CD4-positive, alpha-beta T cell treated with Interleukin-4 for 1 hour (primary cell): Measurements from ENCODE around the gene ETDA.
"Not testable (repeated sequence)": the region's sequence is repeated elsewhere in the genome, so short reads cannot be mapped to it uniquely, and the experiment has no call there.

Experiments used
- DNase-seq, 2 donors: peaks; one replicate each; pipeline ENCODE4 v3.0.0-alpha.2; 2020 to 2022

Gene ETDA

GRCh38 chrX:135252011-135252518 is at the start of gene ETDA:
TSS of gene ETDA (plus strand) at chrX:135252061. CDS start at chrX:135253277, 1,216 bp downstream.
- DNase-seq = not testable (repeated sequence)

GRCh38 chrX:135206427-135206826 is 45.4 kb upstream of the ETDA start:
- DNase-seq = peak; percentile 34 to 36

- DNase-seq = peak in 1 of 2 donors; percentile 2
Measured at GRCh38 chrX:135213200-135213844, 38.5 kb upstream of the ETDA start.

- DNase-seq = not testable (repeated sequence)
Measured at GRCh38 chrX:135245989-135246388, 5.9 kb upstream of the ETDA start.

GRCh38 chrX:135256087-135256684 is 4.3 kb downstream of the ETDA start:
- DNase-seq = not testable (repeated sequence)

GRCh38 chrX:135256923-135257322 is 5.1 kb downstream of the ETDA start:
- DNase-seq = no peak

- no peak for DNase-seq
Measured at GRCh38 chrX:135257469-135257868, 5.6 kb downstream of the ETDA start.

- not testable (repeated sequence) for DNase-seq
Measured at GRCh38 chrX:135260976-135261375, 9.1 kb downstream of the ETDA start.

GRCh38 chrX:135263376-135263775 is 11.5 kb downstream of the ETDA start:
- DNase-seq = not testable (repeated sequence)

GRCh38 chrX:135264206-135264605 is 12.3 kb downstream of the ETDA start:
- no peak for DNase-seq

GRCh38 chrX:135273162-135273561 is 21.3 kb downstream of the ETDA start:
- no peak for DNase-seq

GRCh38 chrX:135275973-135276372 is 24.1 kb downstream of the ETDA start:
- DNase-seq = no peak

- DNase-seq = no peak
Measured at GRCh38 chrX:135287266-135287823, 35.5 kb downstream of the ETDA start.

GRCh38 chrX:135295238-135295943 is 43.5 kb downstream of the ETDA start:
- DNase-seq = peak; percentile 59 to 62

GRCh38 chrX:135295944-135296305 is 44.1 kb downstream of the ETDA start:
- DNase-seq = no peak

GRCh38 chrX:135302269-135302873 is 50.5 kb downstream of the ETDA start:
- DNase-seq = no peak
